Body of pancreas (tissue), 4 donors: ENCODE results near the gene TTC7B. TPM values are rescaled to one million over a fixed set of nuclear protein-coding genes. Genes with fewer than 3 reads are reported as not detected.

ENCODE experiments used
- ATAC-seq: fragments of 150-250 bp; one replicate; pipeline ENCODE4 v1.9.1; 2016
- DNase-seq, 4 donors: peaks; one replicate each; pipeline ENCODE4 v3.0.0-alpha.2; 2019
- H3K27ac ChIP-seq, 4 donors: fragments of 200-600 bp; sonication (generic); 1 replicate in 3 of 4; 2 replicates in 1 of 4; pipeline versions ENCODE4 v1.5.1 to v1.6.1; 2016 to 2019; ENCODE audit warnings: mild to moderate bottlenecking in 1 of 4, mixed read lengths in 1 of 4, moderate library complexity in 1 of 4
- H3K27me3 ChIP-seq, 2 donors: fragments of 200-600 bp; sonication (generic); one replicate each; pipeline ENCODE4 v1.6.0; 2016; ENCODE audit warnings: mild to moderate bottlenecking in 1 of 2
- H3K36me3 ChIP-seq, 2 donors: fragments of 200-600 bp; sonication (generic); replicated peaks in 1 of 2; 2 replicates each; pipeline ENCODE4 v1.5.1; 2016; ENCODE audit warnings: low read depth in 2 of 2; ENCODE audit not compliant: insufficient read depth in 1 of 2
- H3K4me1 ChIP-seq: fragments of 200-600 bp; sonication (generic); one replicate; pipeline ENCODE4 v1.6.0; 2016
- H3K4me3 ChIP-seq, 2 donors: fragments of 200-600 bp; sonication (generic); 1 replicate in 1 of 2; 2 replicates in 1 of 2; pipeline ENCODE4 v1.5.1; 2016 to 2019
- H3K9me3 ChIP-seq, 3 donors: fragments of 200-600 bp; sonication (generic); 1 replicate in 2 of 3; 2 replicates in 1 of 3; pipeline ENCODE4 v1.5.1; 2016
- CTCF ChIP-seq, 7 experiments: fragments of 450-650 bp in 4 of 7; fragments of 200-600 bp in 3 of 7; sonication (generic) in 3 of 7; IDR thresholded peaks; one replicate each; pipeline ENCODE4 v1.5.1; 2016 to 2019; ENCODE audit warnings: antibody characterized with exemption in 7 of 7
- POLR2A ChIP-seq, 3 donors: fragments of 450-650 bp; IDR thresholded peaks; one replicate each; pipeline ENCODE4 v1.6.1; 2016; ENCODE audit warnings: antibody characterized with exemption in 3 of 3, mild to moderate bottlenecking in 2 of 3
- WGBS, 2 donors: methylation state at CpG; one replicate each; pipeline ENCODE4 v1.1.5; 2017; 5-methylcytosine and 5-hydroxymethylcytosine counted together
- intact Hi-C: fragments of 100-400 bp; cut with DNase I; formaldehyde crosslinking; loops from one replicate; pipeline ENCODE4 v1.15.1; 2023
- total RNA-seq, 2 donors: library from RNA; depleted of rRNA; stranded (reverse); fragments of >200 nt; gene quantifications; one replicate each; pipeline ENCODE4 v1.1.0, GENCODE V29; 2016

TTC7B gene
- total RNA-seq, 2 donors from 2014 or later: 15.3 to 44.2 TPM

GRCh38 chr14:90760591-90761316 is 55.5 kb downstream of the TTC7B start:
- no peak for DNase-seq
- TF ChIP-seq CTCF (IDR thresholded peaks at IDR 0.05) (peak; percentile 13 to 49 (median 41)), POLR2A (IDR thresholded peaks at IDR 0.05) (no peak)
- intact Hi-C loops: no loop called here
- Histone ChIP-seq H3K27ac (no peak overlapping the region), H3K4me3 (no peak overlapping the region), H3K27me3 (no peaks in the 10 kb centered on the region), H3K9me3 (no peaks in the 10 kb centered on the region), H3K4me1 (peaks cover 13% of the 10 kb centered on the region), H3K36me3 (no peaks in the 10 kb centered on the region)
- ATAC-seq: no peak
- WGBS, 2 donors: 75 to 76% methylated on average over 4 of the region's 4 CpGs

DNA sequence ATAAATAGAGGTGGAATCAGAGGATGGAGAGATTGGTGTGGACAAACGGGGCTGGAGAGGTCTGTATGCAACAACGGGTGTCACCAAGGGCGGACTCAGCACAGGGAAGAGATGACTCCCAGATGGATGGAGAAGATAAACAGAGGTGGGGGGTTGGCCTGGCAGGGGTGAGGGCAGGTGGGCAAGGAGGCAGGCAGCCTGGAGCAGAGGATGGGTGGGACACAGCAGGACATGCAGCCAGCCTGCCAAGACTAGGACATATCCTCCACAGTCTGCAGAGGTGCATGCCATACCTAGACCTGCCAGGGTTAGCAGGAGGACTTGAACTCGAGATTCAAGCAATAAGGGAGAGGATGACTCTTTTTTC is 56.2 kb downstream of the TTC7B start:
- DNase-seq: no peak
- WGBS, 2 donors: 60 to 78% methylated on average over 4 of the region's 4 CpGs
- no peaks in the 10 kb centered on the region for H3K9me3 ChIP-seq
- no peak overlapping the region for H3K4me3 ChIP-seq
- TF ChIP-seq CTCF (IDR thresholded peaks at IDR 0.05): no peak
- TF ChIP-seq POLR2A (IDR thresholded peaks at IDR 0.05): no peak
- no peak overlapping the region for H3K27ac ChIP-seq
- ATAC-seq: no peak
- H3K4me1 ChIP-seq: peaks cover 13% of the 10 kb centered on the region
- intact Hi-C loops: no loop called here
- H3K27me3 ChIP-seq: no peaks in the 10 kb centered on the region
- no peaks in the 10 kb centered on the region for H3K36me3 ChIP-seq

DNA sequence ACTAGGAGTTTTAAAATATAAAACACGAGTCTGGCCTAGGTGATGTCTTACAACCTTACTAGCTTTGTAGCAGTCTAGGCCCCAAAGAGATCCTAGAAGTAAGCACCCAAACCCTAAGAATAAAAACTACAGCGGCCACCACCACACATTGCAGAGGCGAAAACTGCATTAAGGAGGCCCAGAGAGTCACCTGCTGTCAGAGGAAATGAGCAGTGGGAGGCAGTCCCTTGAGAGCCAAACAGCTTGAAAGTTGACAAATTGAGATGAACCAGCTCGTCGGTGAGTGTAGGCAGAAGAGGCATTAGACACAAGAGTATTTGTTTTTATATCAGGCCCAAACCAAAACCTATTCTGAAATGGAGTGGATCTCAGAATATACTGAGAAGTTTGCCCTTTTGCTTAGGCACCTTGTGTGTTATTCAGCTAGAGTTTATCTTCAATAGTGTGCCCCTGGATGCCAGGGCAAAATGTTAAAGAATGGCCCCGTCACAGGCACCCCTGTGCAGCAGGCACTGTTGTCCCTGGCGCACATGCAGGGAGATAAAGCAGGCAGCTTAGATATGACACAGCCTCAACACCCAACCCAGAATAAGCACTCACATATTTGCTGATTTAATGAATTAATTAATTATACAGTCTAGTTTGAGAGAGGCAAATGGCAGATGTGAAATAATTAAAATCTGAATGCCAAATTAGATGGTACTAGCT is 56.7 kb downstream of the TTC7B start:
- intact Hi-C loops: no loop called here
- no peaks in the 10 kb centered on the region for H3K36me3 ChIP-seq

DNA sequence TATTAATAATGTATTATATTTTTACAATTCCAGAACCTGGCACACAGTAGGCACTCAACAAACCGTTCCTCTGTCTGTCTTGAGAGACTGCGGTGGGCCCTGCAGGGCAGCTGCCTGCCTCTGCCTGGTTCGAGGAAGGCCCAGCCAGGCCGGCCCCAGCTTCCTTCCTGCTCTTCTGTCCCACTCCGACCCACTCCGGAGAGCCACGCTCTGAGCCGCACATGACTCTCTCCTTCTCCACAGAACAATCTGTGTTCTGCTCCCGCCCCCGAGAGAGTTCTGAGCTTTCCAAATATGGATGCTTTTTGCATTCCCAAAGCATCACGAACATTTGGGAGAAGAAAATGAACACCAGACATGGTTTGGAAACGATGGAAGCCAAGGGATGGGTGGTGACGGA is 57.3 kb downstream of the TTC7B start:
- Histone ChIP-seq H3K27ac (peak overlapping the region; percentile 58 to 88 (median 66)), H3K27me3 (no peaks in the 10 kb centered on the region), H3K4me3 (no peak overlapping the region), H3K4me1 (peaks cover 13% of the 10 kb centered on the region), H3K9me3 (no peaks in the 10 kb centered on the region), H3K36me3 (no peaks in the 10 kb centered on the region)
- TF ChIP-seq CTCF (IDR thresholded peaks at IDR 0.05): no peak
- TF ChIP-seq POLR2A (IDR thresholded peaks at IDR 0.05): no peak
- ATAC-seq: no peak
- peak; percentile 28 to 45 (median 32) for DNase-seq
- intact Hi-C loops: no loop called here
- 54 to 68% methylated on average over 13 of the region's 13 CpGs for WGBS, 2 donors

More for the DNA sequence above, 56.7 kb downstream of the TTC7B start:
- H3K4me3 ChIP-seq: no peak overlapping the region
- ATAC-seq: no peak
- WGBS, 2 donors: 60 to 76% methylated on average over 7 of the region's 7 CpGs
- peaks cover 13% of the 10 kb centered on the region for H3K4me1 ChIP-seq
- H3K27me3 ChIP-seq: no peaks in the 10 kb centered on the region
- no peaks in the 10 kb centered on the region for H3K9me3 ChIP-seq
- no peak for DNase-seq
- peak overlapping the region in 3 of 4 donors; percentile 58 to 88 (median 65) for H3K27ac ChIP-seq
- TF ChIP-seq POLR2A (IDR thresholded peaks at IDR 0.05) (no peak), CTCF (IDR thresholded peaks at IDR 0.05) (no peak)
